ENCODE measurements around the gene PAX2. TPM values are rescaled to one million over a fixed set of nuclear protein-coding genes. Genes with fewer than 3 reads are reported as not detected.

PAX2 gene
- total RNA-seq, 1 experiment from 2014 or later = not detected

GRCh38 chr10:100713859-100714565 lies 31.4 kb upstream of the PAX2 start:
- Histone ChIP-seq H3K9me3 (ENCODE audit: insufficient read depth, low read depth) (no peaks in the 10 kb centered on the region), H3K4me2 (no peak overlapping the region), H3K27ac (no peak overlapping the region), H3K27me3 (ENCODE audit: insufficient read depth, low read depth) (peaks cover 48% of the 10 kb centered on the region), H3K9me2 (ENCODE audit: insufficient read depth) (no peaks in the 10 kb centered on the region), H3K36me3 (ENCODE audit: low read depth) (no peaks in the 10 kb centered on the region), H3F3A (ENCODE audit: insufficient read depth, low read depth) (no peaks in the 10 kb centered on the region), H3K79me2 (ENCODE audit: low read depth) (no peaks in the 10 kb centered on the region), H3K4me1 (replicated peaks; ENCODE audit: insufficient read depth) (no peaks in the 10 kb centered on the region), H2AFZ (no peak overlapping the region), H3K4me3 (no peak overlapping the region), H4K20me1 (ENCODE audit: insufficient read depth) (no peaks in the 10 kb centered on the region)
- no TSS peak for BruUV-seq (replicated peaks)
- TF ChIP-seq EZH2 (IDR thresholded peaks at IDR 0.05; ENCODE audit: low read depth) (no peak), CTCF (conservative IDR thresholded peaks at IDR 0.05) (no peak)
- CTCF ChIA-PET = interaction anchor here (0.7 kb wide), 1 partner anchor 231 kb away, joined by 4 read pairs; no protein-coding TSS in a partner anchor
- no peak for DNase-seq
- POLR2A ChIA-PET (ENCODE audit: unreplicated experiment) = no interaction called here
- intact Hi-C loops (cut with micrococcal nuclease; ENCODE audit: unreplicated experiment) = no loop called here

- DNase-seq = no peak
- BruUV-seq (replicated peaks) = no TSS peak
- no peak overlapping the region for H3K4me3 ChIP-seq
- no peaks in the 10 kb centered on the region for H3K9me2 ChIP-seq (ENCODE audit: insufficient read depth)
- peaks cover 48% of the 10 kb centered on the region for H3K27me3 ChIP-seq (ENCODE audit: insufficient read depth, low read depth)
- no peaks in the 10 kb centered on the region for H3K4me1 ChIP-seq (replicated peaks; ENCODE audit: insufficient read depth)
- no peak overlapping the region for H3K4me2 ChIP-seq
- TF ChIP-seq EZH2 (IDR thresholded peaks at IDR 0.05; ENCODE audit: low read depth) (no peak), CTCF (conservative IDR thresholded peaks at IDR 0.05) (no peak)
- H3F3A ChIP-seq (ENCODE audit: insufficient read depth, low read depth) = no peaks in the 10 kb centered on the region
- H3K27ac ChIP-seq = no peak overlapping the region
- no peaks in the 10 kb centered on the region for H3K79me2 ChIP-seq (ENCODE audit: low read depth)
- ChIA-PET CTCF (no interaction called here), POLR2A (ENCODE audit: unreplicated experiment) (no interaction called here)
- no peaks in the 10 kb centered on the region for H3K9me3 ChIP-seq (ENCODE audit: insufficient read depth, low read depth)
- no peak overlapping the region for H2AFZ ChIP-seq
- H4K20me1 ChIP-seq (ENCODE audit: insufficient read depth) = no peaks in the 10 kb centered on the region
- no peaks in the 10 kb centered on the region for H3K36me3 ChIP-seq (ENCODE audit: low read depth)
- intact Hi-C loops (cut with micrococcal nuclease; ENCODE audit: unreplicated experiment) = no loop called here
Measured at GRCh38 chr10:100714566-100714950, 30.8 kb upstream of the PAX2 start.

- Histone ChIP-seq H3K9me2 (ENCODE audit: insufficient read depth) (no peaks in the 10 kb centered on the region), H3K27ac (no peak overlapping the region), H3K79me2 (ENCODE audit: low read depth) (no peaks in the 10 kb centered on the region), H4K20me1 (ENCODE audit: insufficient read depth) (no peaks in the 10 kb centered on the region), H3K4me3 (no peak overlapping the region), H3K4me2 (no peak overlapping the region), H3F3A (ENCODE audit: insufficient read depth, low read depth) (no peaks in the 10 kb centered on the region), H3K9me3 (ENCODE audit: insufficient read depth, low read depth) (no peaks in the 10 kb centered on the region), H2AFZ (no peak overlapping the region), H3K36me3 (ENCODE audit: low read depth) (no peaks in the 10 kb centered on the region), H3K4me1 (replicated peaks; ENCODE audit: insufficient read depth) (no peaks in the 10 kb centered on the region), H3K27me3 (ENCODE audit: insufficient read depth, low read depth) (peaks cover 47% of the 10 kb centered on the region)
- ChIA-PET POLR2A (ENCODE audit: unreplicated experiment) (no interaction called here), CTCF (no interaction called here)
- no TSS peak for BruUV-seq (replicated peaks)
- TF ChIP-seq CTCF (conservative IDR thresholded peaks at IDR 0.05) (no peak), EZH2 (IDR thresholded peaks at IDR 0.05; ENCODE audit: low read depth) (no peak)
- intact Hi-C loops (cut with micrococcal nuclease; ENCODE audit: unreplicated experiment) = no loop called here
- no peak for DNase-seq
Measured at GRCh38 chr10:100715101-100715444, 30.3 kb upstream of the PAX2 start.

Data from PC-9 (cell line).